GM18520 (cell line): Measurements from ENCODE around the gene MAN1A1.

Source experiments
- ATAC-seq: cut with Tn5 transposase; IDR thresholded peaks from one replicate; pipeline ENCODE4 v1.9.1; 2021; ENCODE audit not compliant: unreplicated experiment

Gene MAN1A1

DNA sequence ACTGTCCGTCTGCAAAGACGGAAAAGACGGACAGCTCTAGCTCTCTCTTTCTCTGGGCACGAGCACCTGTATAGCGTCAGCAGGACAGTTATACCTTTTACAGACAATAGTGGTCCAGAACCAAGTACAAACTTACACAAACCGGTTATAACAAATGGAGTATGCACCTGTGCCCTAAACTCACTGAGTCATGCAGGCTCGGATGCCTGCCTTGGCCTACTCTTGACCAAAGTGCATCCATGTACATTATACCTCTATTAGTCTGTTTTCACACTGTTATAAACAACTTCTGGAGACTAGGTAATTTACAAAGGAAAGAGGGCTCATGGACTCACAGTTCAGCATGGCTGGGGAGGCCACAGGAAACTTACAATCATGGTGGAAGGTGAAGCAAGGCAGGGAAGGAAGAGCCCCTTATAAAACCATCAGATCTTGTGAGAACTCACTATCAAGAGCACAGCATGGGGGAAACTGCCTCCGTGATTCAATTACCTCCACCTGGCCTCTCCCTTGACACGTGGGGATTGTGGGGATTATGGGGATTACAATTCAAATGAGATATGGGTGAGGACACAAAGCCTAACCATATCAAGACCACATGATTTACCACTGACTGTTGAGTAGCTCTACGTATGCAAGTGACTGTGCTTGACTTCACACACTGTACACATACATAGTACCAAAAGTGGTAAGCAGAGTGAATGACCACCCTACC, 23.1 kb downstream of the MAN1A1 start:
- ATAC-seq: no peak

DNA sequence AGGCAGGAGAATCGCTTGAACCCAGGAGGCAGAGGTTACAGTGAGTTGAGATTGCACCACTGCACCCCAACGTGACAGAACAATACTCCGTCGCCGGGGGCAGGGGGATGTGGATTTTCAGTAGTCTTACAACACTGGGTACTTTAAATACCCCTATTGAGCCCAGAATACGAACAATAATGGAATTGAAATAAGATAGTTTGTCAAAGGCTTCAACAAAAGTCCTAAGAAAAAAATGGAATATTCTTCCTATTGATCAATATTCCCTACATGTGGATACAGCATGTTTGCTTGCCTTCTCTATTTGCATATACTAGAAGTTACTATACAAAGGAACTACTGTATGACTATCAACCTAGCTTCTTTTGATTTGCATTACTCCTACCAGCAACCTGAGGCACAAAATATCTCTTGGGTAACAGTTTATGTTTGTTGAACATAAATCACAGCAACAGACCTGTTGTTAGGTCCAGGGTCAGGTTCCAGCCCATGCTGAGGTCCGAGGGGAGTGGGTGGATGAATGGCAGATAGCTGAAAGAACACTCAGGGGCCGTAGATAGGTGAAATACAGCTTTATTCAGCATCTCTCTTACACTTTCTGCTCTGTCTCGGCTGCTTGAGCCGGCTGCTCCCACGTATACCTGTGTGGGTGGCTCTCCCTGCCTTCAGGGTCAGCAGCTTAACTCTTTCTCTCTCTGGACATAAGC, 23.8 kb downstream of the MAN1A1 start:
- ATAC-seq: no peak

DNA sequence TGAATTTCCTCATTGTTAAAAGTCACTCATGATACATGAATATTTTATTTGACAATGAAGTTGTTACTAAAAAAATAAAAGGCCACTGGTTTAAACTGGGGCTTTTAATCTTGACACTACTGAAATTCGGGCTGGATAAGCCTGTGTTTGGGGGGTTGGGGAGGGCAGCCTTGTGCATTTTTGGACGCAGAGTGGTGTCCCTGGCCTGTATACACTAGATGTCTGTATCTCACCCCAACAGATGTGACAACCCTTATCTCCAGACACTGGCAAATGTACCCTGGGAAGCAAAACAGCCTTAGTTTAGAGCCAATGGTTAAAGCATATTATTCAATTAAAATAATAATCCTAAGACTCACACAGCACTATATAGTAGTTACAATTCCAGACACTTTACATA, 24.8 kb downstream of the MAN1A1 start:
- no peak for ATAC-seq

DNA sequence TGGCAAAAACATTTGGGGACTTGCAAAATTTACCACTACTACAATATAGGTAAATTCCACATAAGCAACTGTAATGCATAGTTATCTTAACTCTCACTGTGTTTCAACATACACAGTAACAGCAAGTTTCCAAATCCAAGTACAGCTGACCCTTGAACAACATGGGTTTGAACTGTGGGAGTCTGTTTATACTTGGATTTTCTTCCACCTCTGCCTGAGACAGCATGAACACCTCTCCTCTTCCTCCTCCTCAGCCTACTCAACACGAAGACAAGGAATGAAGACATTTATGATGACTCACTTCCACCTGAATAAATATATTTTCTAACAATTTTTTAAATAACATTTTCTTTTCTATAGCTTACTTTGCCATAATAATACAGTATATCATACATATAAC, 25.6 kb downstream of the MAN1A1 start:
- no peak for ATAC-seq

DNA sequence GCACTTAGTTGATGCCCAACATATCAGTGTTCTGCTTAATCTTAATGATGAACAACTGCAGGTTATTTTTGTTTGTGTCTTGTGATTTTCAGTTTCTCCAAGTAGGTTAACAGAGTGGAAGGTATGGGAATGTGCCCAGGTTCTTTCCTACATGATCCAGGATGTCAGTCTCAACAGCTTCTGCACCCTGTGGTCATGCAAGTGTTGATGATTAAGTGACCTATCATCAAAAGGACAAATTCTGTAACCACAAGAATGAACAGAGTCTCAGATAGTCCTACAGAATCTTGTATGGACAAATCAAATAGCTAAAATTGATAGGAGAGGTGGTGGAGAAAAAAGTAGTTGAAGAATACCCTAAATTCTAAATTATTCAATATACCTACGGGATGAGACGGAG, 26.1 kb downstream of the MAN1A1 start:
- ATAC-seq: no peak

DNA sequence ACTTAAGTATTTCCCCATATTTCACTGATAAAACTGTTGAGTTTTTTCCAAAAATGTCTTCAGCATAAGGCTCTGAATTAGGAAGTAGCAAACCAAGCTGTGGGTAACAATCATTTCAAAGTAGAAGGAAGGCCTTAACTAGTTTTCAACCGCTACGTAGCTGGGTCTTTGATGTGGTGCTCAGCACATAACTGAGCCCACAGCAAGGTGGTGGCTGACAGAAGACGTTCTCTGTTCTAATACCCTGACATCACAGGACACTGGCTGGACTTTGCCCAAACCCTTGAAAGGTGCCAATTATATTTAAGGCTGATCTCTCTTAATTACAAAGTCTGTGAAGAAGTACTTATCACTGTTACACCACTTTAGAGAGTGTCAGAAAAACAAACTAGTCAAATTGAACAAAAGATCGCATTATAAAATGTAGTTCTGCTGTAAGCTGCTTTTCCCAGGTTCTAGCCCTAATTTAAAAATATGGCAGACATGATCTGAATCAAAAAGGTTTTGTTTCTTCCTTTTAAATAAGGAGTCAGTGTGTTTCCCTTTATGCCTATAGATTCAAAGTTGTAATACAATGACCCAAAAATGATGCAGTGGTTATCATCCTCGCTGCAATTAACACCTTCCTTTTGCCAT, 26.7 kb downstream of the MAN1A1 start:
- ATAC-seq: no peak

DNA sequence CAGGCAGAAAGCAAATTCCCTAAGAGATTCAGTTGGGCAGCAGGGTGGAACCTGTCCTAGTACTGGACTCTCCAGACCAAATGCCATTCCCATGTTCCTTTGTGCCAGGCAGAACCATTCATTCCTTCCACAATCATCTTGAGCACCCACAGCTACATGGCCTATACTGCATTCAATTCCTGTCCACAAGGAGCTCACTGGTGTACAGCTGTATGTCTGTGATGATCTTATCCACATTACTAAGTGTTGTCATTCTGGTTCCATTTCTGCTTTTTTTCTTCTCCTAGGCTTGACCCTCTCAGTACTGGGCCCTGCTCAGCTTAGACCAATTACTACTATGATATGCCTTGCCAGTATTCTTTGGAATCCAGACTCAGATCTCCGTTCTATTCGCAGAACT, 27.5 kb downstream of the MAN1A1 start:
- ATAC-seq: no peak

DNA sequence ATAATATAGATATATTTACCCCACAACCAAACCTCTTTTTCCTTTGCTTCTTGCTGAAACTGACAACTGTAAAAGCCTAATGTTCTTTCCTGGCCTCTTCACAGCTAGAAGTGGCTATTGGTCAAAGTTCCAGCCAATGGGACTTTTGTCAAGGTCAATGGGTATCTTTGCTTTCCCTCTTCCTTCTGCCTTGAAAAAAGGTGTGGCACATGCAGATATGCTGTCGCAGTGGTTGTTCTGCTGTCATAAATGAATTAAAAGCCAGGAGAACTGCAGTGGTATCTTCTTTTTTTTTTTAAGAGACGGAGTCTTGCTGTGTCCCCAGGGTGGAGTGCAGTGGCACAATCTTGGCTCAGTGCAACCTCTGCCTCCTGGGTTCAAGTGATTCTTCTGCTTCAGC, 29.9 kb downstream of the MAN1A1 start:
- ATAC-seq: no peak

DNA sequence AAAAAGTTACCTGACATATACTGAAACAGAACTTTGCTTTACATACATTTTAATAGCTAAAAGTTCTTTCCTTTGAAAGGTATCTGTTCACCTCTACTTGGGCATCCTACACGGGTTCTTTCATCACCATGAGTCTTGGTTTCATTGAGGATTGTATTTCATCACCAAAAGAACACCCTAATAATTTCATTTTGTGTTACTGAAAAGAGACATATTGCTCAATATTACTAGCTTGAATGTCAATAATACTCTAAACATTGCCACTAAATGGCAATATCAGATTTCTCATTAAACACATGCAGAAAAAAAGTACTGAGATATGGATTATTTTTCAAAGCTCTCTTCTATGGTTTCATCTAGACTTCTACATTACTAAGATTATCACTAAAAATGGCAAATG, 30.8 kb downstream of the MAN1A1 start:
- ATAC-seq: no peak

DNA sequence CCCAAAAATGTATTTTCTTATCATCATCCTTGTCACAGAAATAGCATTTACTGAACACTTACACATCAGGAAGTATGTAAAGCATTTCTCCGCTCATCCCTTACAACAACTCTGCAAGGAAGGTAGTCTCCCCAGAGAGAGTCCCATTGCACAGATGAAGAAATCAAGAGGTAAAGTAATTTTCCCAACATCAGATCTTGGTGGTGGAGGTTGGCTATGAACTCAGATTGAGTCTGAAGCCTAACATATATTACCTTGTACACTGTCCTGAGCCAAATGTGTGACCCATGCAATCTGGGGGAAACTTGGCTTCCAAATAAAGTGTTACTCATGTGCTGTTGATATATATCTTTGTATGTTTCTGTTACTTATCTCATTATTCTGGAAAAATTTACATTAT, 31.4 kb downstream of the MAN1A1 start:
- no peak for ATAC-seq

DNA sequence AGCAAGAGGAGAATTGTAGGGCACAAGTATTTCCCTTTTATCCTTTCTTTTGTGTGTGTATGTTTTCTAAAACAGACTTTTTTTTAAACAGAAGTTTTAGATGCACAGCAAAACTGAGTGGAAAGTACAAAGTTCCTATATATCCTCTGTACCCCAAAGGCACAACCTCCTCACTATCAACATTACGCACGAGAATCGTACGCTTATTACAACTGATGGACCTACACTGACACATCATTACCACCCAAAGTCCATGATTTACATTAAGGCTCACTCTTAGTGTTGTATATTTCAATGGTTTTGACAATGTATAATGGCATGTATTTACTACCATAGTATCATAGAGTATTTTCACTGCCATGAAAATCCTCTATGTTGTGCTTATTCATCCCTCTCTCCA, 32.6 kb downstream of the MAN1A1 start:
- no peak for ATAC-seq

DNA sequence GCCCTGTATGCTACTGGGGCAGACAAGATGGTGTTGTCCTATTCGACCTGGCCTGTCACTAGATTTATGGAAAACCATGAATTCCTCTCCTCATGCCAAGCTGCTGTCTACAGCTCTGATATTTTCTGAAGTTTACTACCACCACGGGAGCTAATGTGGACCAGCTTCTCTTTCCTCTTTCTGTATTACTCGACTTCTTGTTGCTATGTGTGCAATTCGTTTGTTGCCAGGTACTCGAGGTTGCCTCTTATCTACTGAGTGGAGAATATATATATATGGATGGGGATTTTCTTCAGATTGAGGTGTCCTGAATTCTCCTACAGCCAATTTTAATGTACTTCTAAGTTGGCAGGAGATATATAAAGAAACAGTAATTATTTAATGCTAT, 34.7 kb downstream of the MAN1A1 start:
- ATAC-seq: peak; percentile 25

DNA sequence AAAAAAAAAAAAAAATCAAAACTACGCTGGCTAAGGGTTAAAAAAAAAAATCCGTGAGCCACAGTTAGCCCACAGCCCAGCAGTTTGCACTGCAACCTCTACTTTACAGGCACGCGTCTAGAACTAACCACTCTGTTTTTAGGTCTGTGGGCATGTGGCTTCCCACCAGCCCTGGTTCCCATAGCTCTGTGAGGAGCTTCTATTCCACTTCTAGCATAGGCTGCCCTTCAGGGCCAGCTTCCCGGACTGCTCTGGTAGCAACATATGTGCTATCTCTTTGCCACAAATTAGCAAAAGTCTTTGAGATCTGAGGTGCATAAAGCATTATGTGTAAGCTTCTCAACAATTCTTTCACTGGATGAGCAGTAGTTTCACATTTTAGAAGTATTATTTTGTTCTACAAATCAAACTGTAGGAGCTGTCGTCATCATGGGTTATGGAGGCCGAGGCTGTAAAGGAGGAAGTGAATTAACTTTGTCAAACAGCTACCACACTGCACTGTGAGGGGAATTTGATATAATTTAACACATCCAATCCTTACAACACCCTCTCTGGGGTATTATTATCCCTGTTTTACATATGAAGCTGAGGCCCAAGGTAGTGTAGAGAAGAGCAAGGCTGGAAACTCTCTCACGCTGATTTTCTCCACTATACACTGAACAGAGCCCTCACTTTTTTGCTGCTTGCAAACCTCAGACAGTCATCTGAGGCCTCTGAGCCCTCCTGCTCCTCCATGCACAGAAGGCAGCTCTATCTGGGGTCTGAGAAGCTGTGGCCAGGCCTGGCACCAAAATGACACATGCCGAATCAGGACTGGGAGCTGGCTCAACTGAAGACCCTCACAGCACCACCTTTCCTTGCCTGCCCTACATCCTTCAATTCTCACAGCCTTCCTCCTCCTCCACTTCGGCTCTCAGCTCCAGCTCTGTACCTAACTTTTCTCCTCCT, 35.4 kb downstream of the MAN1A1 start:
- peak; percentile 42 for ATAC-seq

DNA sequence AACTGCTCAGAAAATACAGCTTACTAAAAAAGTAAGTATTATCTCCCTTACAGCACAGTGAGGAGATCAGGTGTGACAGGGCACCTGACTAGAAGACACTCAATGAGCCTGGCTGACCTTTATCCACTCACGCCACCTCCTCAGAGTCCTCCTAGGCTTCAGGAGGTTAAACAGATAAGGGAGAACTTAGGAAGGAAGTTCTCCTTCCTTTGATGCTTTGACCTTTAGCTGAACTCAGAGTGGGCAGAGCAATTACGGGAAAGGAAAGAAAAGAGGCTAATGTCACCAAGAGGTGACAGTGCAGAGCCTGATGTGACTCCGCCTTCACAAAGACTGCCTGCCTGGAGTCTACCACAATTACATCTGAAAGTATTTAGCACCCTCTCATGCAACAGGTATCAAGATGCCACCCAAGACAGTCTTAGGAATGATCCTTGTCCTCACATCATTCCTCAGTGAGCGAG, 36.7 kb downstream of the MAN1A1 start:
- peak; percentile 32 for ATAC-seq

DNA sequence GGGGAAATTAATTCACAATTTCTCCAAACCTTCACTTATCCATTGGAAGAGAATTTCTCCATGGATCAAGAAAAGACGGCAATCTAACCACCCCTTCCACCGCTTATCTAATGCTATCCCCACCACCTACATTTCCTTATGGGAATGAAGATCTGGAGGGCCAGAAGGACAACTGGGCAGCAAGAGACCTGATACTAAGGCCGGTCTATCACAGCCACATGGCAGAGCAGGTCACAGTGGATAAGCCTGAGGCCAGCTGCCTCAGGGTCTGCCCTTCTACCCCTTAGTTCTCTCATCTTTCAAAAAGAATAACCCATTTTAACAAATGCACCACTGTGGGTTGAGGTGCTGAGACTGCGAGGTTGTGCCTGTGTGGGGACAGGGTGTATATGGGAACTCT, 37.1 kb downstream of the MAN1A1 start:
- ATAC-seq: no peak

DNA sequence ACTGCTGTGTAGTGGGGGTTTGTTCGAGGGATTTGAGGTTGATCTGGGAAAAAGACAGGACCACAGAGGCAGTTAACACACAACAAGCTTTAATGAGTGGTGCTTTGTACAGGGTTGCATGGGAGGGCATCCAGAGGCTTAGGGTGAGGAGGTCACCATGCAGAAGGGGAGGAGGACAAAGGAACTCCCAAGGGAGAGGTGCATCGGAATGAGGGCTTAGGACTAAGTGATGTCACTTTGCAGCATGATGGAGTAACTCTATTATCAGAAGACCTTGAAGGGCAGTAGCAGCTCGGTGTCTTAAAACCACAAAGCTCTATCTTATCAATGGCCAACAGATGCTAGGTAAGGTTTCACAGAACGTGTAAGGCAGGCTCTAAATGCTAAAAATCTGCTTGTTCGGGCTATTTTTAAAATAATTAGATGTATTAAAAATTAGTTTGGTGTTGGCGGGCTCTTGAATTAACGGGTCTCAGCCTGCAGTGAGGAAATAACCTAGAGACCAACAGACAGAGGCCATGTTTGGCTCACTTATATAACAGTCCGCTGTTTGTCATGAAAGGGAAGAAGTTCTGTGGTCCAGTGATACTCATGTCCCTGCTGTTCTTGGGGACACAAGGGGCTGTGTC, 37.9 kb downstream of the MAN1A1 start:
- ATAC-seq: no peak

DNA sequence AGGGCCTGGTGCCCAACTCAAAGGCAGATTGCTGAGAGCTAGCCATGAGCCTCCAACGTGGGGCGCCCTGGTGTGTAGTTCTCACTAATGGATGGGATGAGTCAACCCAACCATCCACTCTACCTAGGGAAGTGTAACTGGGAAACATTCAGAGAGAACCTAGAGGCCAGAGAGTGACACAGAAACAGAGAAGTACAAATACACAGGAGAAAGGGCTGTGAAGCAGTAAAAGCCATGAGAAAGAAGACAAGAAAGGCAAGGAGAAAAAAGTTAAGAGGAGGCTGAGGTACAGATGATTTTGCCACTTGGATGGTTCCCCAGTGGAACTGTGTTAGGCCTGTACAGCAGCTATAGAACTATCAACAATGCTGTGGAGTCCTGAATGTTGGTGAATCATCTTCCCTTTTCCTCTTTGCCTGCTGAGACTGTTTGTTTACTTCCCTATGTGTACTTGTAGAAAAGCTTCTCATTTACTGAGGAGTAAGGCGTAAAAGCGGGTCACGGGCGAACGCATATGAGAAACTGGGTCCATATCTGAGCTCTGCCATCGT, 39.0 kb downstream of the MAN1A1 start:
- ATAC-seq: no peak

DNA sequence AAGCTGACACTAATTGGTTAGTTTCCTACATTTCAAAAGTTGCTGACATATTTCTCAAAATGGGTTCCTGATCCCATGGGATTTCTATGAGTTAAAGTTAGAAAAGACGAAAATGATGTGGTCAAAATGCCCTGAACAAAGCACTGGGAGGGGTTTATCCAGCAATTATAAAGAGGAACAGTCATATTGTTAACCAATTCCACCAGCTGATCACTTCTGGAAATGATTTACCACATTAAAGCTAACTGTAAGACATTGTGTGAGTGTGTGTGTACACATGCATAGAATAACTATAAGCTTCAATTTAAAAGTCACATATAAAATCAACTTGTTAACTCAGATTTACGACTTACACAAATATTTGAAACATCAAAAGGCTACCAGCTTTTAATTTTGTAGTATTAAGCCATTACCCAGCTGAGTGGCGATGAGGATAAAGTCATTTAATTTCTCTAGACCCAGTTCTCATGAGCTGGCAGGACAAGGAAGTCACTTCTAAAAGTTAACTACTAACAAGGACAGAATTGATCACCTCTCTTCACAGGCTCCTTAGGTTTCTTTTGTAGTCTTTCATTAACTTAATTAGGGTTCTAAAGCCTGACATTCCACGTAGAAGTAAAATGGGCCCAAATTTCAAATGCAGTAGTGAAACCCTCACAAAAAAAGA, 40.4 kb downstream of the MAN1A1 start:
- ATAC-seq: no peak

DNA sequence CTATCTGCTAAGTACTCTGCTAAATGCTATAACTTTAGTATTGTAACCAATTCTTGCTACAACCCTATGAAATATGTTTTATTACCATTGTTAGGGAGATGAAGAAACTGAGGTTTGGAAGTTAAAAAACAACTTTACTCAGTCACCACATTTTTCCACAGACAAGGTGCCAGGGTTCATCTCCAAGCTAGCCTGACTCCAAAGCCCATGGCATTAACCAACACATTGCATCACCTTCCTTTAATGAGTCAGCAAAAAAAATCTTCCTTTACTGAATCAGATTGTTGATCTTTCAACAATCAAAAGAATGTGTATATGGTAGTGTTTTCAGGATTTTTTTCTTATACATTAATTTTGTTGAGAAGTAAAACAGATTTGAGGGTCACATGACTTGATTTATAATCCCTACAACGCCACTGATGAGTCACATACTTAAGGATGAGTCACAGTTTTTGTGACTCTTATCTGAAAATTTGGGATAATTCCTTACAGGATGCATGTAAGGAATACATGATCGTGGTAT, 41.5 kb downstream of the MAN1A1 start:
- ATAC-seq: no peak

DNA sequence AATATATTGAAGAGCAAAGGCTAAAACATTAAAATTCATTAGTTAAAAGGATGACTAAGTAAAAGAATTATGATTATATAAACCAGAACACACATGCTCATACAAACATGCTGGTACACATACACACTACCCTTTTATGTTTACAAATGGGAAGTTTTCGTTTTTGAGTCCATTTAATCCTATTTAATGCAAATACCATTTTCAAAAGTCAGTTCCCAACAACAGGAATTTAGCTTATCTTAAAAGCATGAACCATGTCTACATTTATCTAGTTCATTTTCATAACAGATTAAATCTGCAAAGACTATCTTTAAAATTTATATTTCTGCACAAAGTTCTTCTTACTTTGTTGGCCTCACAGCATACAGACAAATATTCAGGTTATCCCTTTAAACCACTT, 42.5 kb downstream of the MAN1A1 start:
- no peak for ATAC-seq
